NCI-H1417 treated with DMSO at 0.1 percent for 48 hours (cell line): ENCODE measurements around the gene C1QA.
"Not testable (repeated sequence)": the region's sequence is repeated elsewhere in the genome, so short reads cannot be mapped to it uniquely, and the experiment has no call there.

Experiments
- DNase-seq: peaks from one replicate; lab custom pipeline; 2025; lab: John Stamatoyannopoulos, UW

The C1QA gene

GRCh38 chr1:22641247-22641646 is 4.8 kb downstream of the C1QA start:
- DNase-seq, result no peak

GRCh38 chr1:22641906-22642636 is 5.6 kb downstream of the C1QA start:
- no peak for DNase-seq

GRCh38 chr1:22643381-22643780 is 7.0 kb downstream of the C1QA start, which contains the start of gene C1QC:
TSS of gene C1QC (plus strand) at chr1:22643633. CDS start at chr1:22644024, 391 bp downstream.
- DNase-seq, result no peak

- DNase-seq, result no peak
Observed at GRCh38 chr1:22643928-22644327, 7.5 kb downstream of the C1QA start.

GRCh38 chr1:22645931-22646330 is 9.5 kb downstream of the C1QA start:
- DNase-seq, result no peak

GRCh38 chr1:22646384-22646783 is 10.0 kb downstream of the C1QA start:
- DNase-seq, result no peak

GRCh38 chr1:22650089-22650693 is 13.8 kb downstream of the C1QA start:
- no peak for DNase-seq

- DNase-seq, result no peak
Observed at GRCh38 chr1:22651941-22652856, 15.8 kb downstream of the C1QA start.

GRCh38 chr1:22652881-22653316 is 16.5 kb downstream of the C1QA start, which contains the start of gene C1QB:
TSS of gene C1QB (plus strand) at chr1:22653236. CDS start at chr1:22659463, 6,227 bp downstream.
- DNase-seq, result no peak

- DNase-seq, result no peak
Observed at GRCh38 chr1:22654692-22655091, 18.3 kb downstream of the C1QA start.

- no peak for DNase-seq
Observed at GRCh38 chr1:22658385-22659163, 22.1 kb downstream of the C1QA start.

- DNase-seq, result no peak
Observed at GRCh38 chr1:22660716-22661241, 24.4 kb downstream of the C1QA start.

- no peak for DNase-seq
Observed at GRCh38 chr1:22661880-22662279, 25.5 kb downstream of the C1QA start.

GRCh38 chr1:22662318-22662717 is 25.9 kb downstream of the C1QA start:
- no peak for DNase-seq

- no peak for DNase-seq
Observed at GRCh38 chr1:22662986-22663408, 26.6 kb downstream of the C1QA start.

- no peak for DNase-seq
Observed at GRCh38 chr1:22665752-22666151, 29.3 kb downstream of the C1QA start.

GRCh38 chr1:22666412-22666811 is 30.0 kb downstream of the C1QA start:
- no peak for DNase-seq

GRCh38 chr1:22668840-22669239 is 32.4 kb downstream of the C1QA start:
- DNase-seq, result not testable (repeated sequence)

GRCh38 chr1:22670352-22670975 is 34.0 kb downstream of the C1QA start:
- DNase-seq, result no peak

GRCh38 chr1:22671999-22672398 is 35.6 kb downstream of the C1QA start:
- DNase-seq, result no peak
